ENCODE data around the gene APRT. TPM values are rescaled to one million over a fixed set of nuclear protein-coding genes. Genes with fewer than 3 reads are reported as not detected.

Gene APRT
- total and polyA plus RNA-seq, 2 of the 8 experiments (the other 6 are each of a cell fraction or from before 2014, with no cell fraction given), result 221 to 267 TPM

DNA sequence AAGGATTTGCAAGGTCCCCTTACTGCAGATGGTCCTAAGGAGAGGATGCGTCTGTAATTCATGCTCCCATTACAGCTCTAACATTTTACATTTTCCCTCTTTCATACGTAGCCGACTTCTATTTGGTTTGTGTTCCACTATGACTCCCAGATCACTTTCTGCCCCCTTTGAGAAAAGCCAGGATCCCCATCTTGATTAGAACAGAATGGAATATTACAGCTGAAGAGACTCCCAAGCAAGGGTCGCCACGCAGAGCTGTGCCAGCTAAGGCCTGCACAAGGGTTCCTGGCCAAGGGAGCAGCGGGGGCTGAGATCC, 11.5 kb downstream of the APRT start:
- Histone ChIP-seq H2AFZ (ENCODE audit: low read length) (no peak overlapping the region), H2BK15ac (ENCODE audit: low read length) (no peak overlapping the region), H2AK5ac (ENCODE audit: low read depth, low read length) (peak overlapping the region; percentile 86; the same call in 1 of the 2 replicates), H2BK120ac (replicated peaks; ENCODE audit: low read depth, low read length) (no peak overlapping the region), H3K56ac (replicated peaks; ENCODE audit: insufficient read length, low read depth, low read length) (no peak overlapping the region), H3K18ac (ENCODE audit: extremely low read depth, low read length) (no peak overlapping the region), H3K9ac (replicated peaks in 1 of 4; ENCODE audit: extremely low read depth in 1 of 4, low read depth in 3 of 4, low read length in 3 of 4) (no peak overlapping the region), H4K91ac (replicated peaks; ENCODE audit: insufficient read length, low read length) (no peak overlapping the region), H2BK12ac (ENCODE audit: low read depth, low read length) (no peak overlapping the region), H3K79me2 (ENCODE audit: control insufficient read depth in 1 of 2, insufficient read depth in 2 of 2, low read length in 2 of 2) (peaks cover 0 to 13% of the 10 kb centered on the region in 2 experiments; a peak in 2 of 4 replicates), H3K14ac (ENCODE audit: insufficient read length) (no peak overlapping the region), H3K79me1 (ENCODE audit: low read depth, low read length) (peaks cover 9% of the 10 kb centered on the region), H3K4me3 (ENCODE audit: extremely low read depth in 1 of 4, insufficient read depth in 2 of 4, low read depth in 3 of 4, low read length in 4 of 4) (no peak overlapping the region), H3K4me2 (ENCODE audit: insufficient read depth in 1 of 2, low read depth in 2 of 2, low read length in 2 of 2) (no peak overlapping the region), H3K4me1 (replicated peaks in 1 of 4; ENCODE audit: control insufficient read depth in 3 of 4, insufficient read depth in 4 of 4, low read length in 3 of 4) (peaks cover 0 to 12% (median 8%) of the 10 kb centered on the region in 4 experiments; a peak in 5 of 7 replicates), H4K8ac (ENCODE audit: extremely low read depth, insufficient read depth, low read length) (no peak overlapping the region), H2BK20ac (ENCODE audit: low read length) (no peak overlapping the region), H3K23me2 (ENCODE audit: low read depth, low read length) (peaks cover 11% of the 10 kb centered on the region; the same call in 1 of the 2 replicates), H3K4ac (replicated peaks; ENCODE audit: insufficient read length, low read depth, low read length) (no peak overlapping the region), H4K20me1 (replicated peaks in 1 of 2; ENCODE audit: control insufficient read depth in 1 of 2, insufficient read depth in 2 of 2, low read length in 2 of 2) (peaks cover 2 to 7% of the 10 kb centered on the region in 2 experiments), H2BK5ac (ENCODE audit: low read depth, low read length) (no peak overlapping the region), H4K5ac (ENCODE audit: insufficient read length, low read depth, low read length) (no peak overlapping the region), H3K23ac (ENCODE audit: insufficient read length) (no peak overlapping the region), H3K27ac (ENCODE audit: low read depth, low read length) (no peak overlapping the region), H3K9me3 (ENCODE audit: insufficient read depth in 2 of 2, low read depth in 1 of 2, low read length in 1 of 2) (no peaks in the 10 kb centered on the region), H3K27me3 (replicated peaks in 1 of 4; ENCODE audit: control insufficient read depth in 3 of 4, extremely low read depth in 1 of 4, insufficient read depth in 3 of 4, low read length in 3 of 4) (no peaks in the 10 kb centered on the region), H3K36me3 (ENCODE audit: control insufficient read depth in 2 of 4, insufficient read depth in 4 of 4, low read length in 3 of 4) (peaks cover 3 to 8% (median 6%) of the 10 kb centered on the region in 4 experiments; a peak in 6 of 8 replicates)
- FAIRE-seq, result no peak
- TF ChIP-seq SIX5 (IDR thresholded peaks at IDR 0.05; ENCODE audit: low read depth, low read length) (no peak), RFX5 (IDR thresholded peaks at IDR 0.05; ENCODE audit: borderline replicate concordance, low read depth, low read length) (no peak), CEBPB (IDR thresholded peaks at IDR 0.05; ENCODE audit: low read depth, low read length) (no peak), POU5F1 (IDR thresholded peaks at IDR 0.05; ENCODE audit: low read depth, low read length) (no peak), TBP (IDR thresholded peaks at IDR 0.05; ENCODE audit: low read depth, low read length) (no peak), JUN (IDR thresholded peaks at IDR 0.05; ENCODE audit: low read depth, low read length) (no peak), KDM5A (IDR thresholded peaks at IDR 0.05; ENCODE audit: low read length) (no peak), CHD1 (IDR thresholded peaks at IDR 0.05; ENCODE audit: low read depth, low read length) (no peak), SIN3A (conservative IDR thresholded peaks at IDR 0.05 in 1 of 2, IDR thresholded peaks at IDR 0.05 in 1 of 2; ENCODE audit: low read depth in 1 of 2, low read length in 2 of 2) (no peak), NRF1 (IDR thresholded peaks at IDR 0.05; ENCODE audit: low read depth, low read length) (no peak), BCL11A (IDR thresholded peaks at IDR 0.05; ENCODE audit: low read depth in 2 of 2, low read length in 2 of 2) (no peak), CBX5 (IDR thresholded peaks at IDR 0.05; ENCODE audit: low read depth, low read length) (no peak)
- DNase-seq (ENCODE audit: low read depth in 1 of 2, low spot score in 2 of 2), result no peak
- ChIA-PET CTCF (ENCODE audit: partially characterized antibody) (interaction anchor here (0.8 to 2.7 kb wide), 11 partner anchors 10 to 906 kb away, joined by 3 to 16 read pairs (median 5); no protein-coding TSS in a partner anchor), POLR2A (ENCODE audit: partially characterized antibody) (interaction anchor here (1.1 to 5.3 kb wide), 5 partner anchors 10 to 40 kb away, joined by 3 to 66 read pairs (median 7); partner anchors contain the start of genes APRT and PIEZO1)
- 93% methylated on average over 6 of the region's 6 CpGs; no CpG with 5 or more reads in 1 of the 2 experiments for WGBS, 2 experiments (ENCODE audit: extremely low coverage in 1 of 2, insufficient coverage in 1 of 2, insufficient read length in 1 of 2, insufficient replicate concordance in 2 of 2, low coverage in 1 of 2, low lambda C conversion rate in 2 of 2, missing lambda C conversion rate in 1 of 2)

Data from H1 (cell line).